ENCODE results near the gene MTCL1.

MTCL1 gene

DNA sequence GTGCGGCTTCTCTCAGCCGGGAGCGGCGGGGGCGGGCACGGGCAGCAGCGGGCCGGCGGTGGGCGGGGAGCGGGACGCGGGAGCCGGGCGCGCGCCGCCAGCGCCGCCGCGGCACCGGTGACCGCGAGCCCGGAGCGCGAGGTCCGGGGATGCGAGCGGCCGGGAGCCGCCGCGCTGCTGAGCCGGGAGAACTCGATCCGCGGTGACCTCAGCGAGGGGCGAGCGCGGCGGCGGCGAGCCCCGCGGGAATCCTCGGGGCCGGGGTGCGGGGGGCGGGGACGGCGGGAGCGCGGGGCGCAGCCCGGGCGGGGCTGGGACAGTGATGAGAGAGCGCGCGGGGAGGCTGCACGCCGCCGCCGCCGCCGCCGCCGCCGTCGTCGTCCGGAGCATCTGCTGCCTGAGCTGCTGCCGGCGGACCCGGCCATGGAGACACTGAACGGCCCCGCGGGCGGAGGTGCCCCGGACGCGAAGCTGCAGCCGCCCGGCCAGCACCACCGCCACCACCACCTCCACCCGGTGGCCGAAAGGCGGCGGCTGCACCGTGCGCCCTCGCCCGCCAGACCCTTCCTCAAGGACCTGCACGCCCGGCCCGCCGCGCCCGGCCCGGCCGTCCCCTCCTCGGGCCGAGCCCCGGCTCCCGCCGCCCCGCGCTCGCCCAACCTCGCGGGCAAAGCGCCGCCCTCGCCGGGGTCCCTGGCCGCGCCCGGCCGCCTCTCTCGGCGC, at the start of gene MTCL1:
MTCL1 (plus strand) TSS at position 319 of the 723 bp plus-strand sequence; CDS start at position 424, 105 bp downstream.
- H3K9ac ChIP-seq (ENCODE audit: low read depth, low read length): peak within 1 kb of the TSS; percentile 59

DNA sequence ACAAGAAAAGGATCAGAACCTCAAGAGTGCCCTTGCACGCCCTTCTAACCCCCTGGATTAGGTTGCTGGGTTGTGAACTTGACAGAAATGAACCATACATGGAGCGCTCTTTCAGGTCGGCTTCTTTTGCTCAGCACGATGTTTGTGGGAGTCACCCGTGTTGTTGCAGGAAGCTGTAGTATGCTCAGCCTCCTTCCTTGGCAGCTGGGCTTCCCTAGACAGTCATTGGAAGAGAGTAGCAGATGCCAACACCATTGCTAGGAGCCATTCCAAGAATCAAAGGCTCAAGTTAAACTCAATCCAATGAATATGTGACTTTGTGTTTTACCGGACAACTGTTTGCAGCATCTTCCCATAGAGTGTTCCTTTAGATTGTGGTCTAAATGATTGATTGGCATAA, 49.1 kb upstream of the MTCL1 start:
- Histone ChIP-seq H3K36me3 (ENCODE audit: insufficient read depth, low read length) (no peaks in the 10 kb centered on the region), H3K9me3 (ENCODE audit: control insufficient read depth, insufficient read depth, low read length) (no peaks in the 10 kb centered on the region), H3K4me1 (ENCODE audit: insufficient read depth, low read length) (peaks cover 8% of the 10 kb centered on the region), H3K9ac (ENCODE audit: low read depth, low read length) (no peak overlapping the region)

More for the DNA sequence above, at the start of gene MTCL1:
- H3K36me3 ChIP-seq (ENCODE audit: insufficient read depth, low read length): 0 out of 2 replicates have a peak, but pooled peaks cover 3% of the 10 kb centered on the region
- H3K4me1 ChIP-seq (ENCODE audit: insufficient read depth, low read length): peaks cover 36% of the 10 kb centered on the region
- H3K9me3 ChIP-seq (ENCODE audit: control insufficient read depth, insufficient read depth, low read length): no peaks in the 10 kb centered on the region

DNA sequence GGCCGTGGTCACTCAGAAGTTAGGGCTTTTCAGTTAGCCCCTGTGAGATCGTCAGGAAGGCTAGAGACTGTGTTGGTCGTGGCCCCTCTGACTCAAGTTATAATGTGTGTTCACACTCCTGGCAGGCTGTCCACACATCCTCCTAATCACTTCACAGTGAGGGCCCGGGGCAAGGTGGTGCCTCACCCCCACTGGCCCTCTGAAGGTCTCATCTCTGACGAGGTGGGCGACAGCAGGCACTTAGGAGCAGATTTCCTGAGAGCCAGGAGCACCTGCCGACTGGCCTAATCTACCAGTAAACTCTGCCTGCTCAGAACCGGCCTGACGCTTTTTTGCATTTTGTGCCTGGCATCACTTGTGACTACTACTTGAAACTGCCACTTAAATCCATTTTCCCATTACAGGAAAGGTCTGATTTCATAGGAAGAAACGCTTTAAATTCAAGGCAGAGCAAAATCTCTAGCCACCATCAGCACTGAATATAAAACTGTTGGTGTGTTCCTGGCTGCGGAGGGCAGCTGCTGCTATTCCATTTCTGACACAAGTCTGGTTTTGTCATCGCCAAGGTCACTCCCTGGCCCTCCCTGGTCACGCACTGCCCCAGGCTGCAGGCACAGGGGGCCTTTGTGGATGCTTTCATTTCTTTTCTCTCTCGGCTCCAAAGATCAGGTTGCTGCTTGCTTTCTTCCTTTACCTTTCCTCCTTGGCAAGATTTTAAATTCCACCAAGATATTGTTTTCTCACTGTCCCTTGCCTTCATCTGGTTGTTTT, 48.1 kb upstream of the MTCL1 start:
- no peaks in the 10 kb centered on the region for H3K9me3 ChIP-seq (ENCODE audit: control insufficient read depth, insufficient read depth, low read length)
- H3K4me1 ChIP-seq (ENCODE audit: insufficient read depth, low read length): peaks cover 10% of the 10 kb centered on the region
- H3K36me3 ChIP-seq (ENCODE audit: insufficient read depth, low read length): no peaks in the 10 kb centered on the region
- no peak overlapping the region for H3K9ac ChIP-seq (ENCODE audit: low read depth, low read length)

DNA sequence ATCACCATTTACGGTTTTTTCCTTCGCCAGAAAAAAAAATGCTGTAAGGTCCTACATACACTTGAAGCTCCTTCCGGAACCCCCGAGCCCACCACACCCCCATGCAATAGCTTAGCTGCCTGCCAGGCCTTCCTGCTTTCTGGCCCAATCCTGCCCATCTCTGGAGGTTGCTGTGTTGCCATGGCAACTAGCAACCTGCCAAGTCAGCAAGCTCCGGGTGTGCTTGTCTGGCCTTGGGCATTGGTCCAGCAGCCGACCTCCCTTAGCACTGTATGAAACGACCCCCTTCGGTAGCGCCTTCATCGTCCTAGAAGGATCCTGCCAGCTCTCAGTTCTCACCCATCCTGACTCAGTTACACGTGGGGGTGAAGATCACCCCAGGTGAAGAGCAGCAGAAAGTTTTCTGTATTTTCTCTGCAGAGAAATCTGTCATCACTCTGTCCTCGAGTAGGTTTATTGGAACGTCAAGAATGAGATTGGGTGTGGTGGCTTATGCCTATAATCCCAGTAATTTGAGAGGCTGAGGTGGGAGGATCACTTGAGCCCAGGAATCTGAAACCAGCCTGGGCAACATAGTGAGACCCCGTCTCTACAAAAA, 47.4 kb upstream of the MTCL1 start:
- Histone ChIP-seq H3K9me3 (ENCODE audit: control insufficient read depth, insufficient read depth, low read length) (no peaks in the 10 kb centered on the region), H3K9ac (ENCODE audit: low read depth, low read length) (no peak overlapping the region), H3K4me1 (ENCODE audit: insufficient read depth, low read length) (peaks cover 16% of the 10 kb centered on the region), H3K36me3 (ENCODE audit: insufficient read depth, low read length) (no peaks in the 10 kb centered on the region)

DNA sequence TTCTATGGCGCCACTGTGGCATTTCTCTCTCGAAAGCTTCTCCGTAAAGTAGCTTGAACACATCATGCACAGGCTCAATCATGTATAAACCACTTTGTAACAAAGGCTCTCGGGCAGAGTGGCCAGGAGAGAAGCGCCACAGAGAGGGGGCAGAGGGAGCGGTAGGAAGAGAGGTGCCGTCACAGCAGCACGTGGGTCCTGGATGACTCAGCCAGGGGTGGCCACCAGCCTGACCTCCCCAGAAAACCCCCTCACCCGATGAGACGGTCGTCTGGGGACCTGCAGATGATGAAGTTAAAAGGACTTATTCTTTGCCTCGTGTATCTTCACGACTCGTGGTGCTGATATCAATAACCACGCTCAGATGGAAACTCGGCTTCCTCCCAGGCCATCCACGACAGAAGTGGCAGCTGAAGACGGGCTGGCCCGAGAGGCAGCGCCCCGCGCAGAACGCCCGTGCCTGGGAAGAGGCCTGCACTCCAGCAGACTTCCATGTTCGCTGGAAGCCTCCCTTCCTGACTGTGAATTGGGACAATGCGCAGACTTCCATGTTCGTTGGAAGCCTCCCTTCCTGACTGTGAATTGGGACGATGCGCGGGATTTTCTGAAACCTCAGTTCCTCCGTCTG, 46.4 kb upstream of the MTCL1 start:
- H3K9ac ChIP-seq (ENCODE audit: low read depth, low read length): no peak overlapping the region
- H3K4me1 ChIP-seq (ENCODE audit: insufficient read depth, low read length): peaks cover 20% of the 10 kb centered on the region
- H3K36me3 ChIP-seq (ENCODE audit: insufficient read depth, low read length): no peaks in the 10 kb centered on the region
- H3K9me3 ChIP-seq (ENCODE audit: control insufficient read depth, insufficient read depth, low read length): no peaks in the 10 kb centered on the region

DNA sequence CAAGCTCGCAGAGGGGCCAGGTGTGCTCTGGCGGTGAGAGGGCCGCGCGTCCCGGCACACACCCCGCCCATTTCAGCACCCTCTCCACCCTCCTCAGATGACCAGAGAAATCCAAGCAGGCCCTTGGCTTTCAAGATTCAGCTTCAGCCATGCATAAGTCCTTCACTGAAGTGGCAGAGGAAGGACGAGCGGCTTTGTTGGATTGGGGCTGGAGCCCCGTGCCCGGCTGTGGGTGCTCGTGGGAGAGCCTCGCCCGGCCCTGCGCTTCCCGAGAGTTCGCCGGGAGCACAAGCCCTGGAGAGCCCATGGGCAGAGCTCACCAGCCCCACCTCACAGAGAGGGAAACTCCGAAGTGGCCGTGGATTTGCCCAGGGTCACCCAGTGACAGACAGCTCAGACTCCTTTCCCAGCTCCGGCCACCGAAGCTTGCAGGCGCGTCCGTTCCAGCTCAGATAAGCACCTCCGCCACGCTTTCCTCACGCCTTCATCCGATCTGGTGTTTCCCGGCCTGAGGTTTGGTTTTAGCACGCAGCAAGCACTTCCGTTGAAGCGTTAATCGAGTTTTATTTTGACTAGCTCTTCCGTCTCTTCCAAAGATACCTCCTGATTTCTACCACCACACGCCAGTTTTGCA, 45.6 kb upstream of the MTCL1 start:
- Histone ChIP-seq H3K36me3 (ENCODE audit: insufficient read depth, low read length) (no peaks in the 10 kb centered on the region), H3K9me3 (ENCODE audit: control insufficient read depth, insufficient read depth, low read length) (no peaks in the 10 kb centered on the region), H3K4me1 (ENCODE audit: insufficient read depth, low read length) (peaks cover 20% of the 10 kb centered on the region), H3K9ac (ENCODE audit: low read depth, low read length) (no peak overlapping the region)

DNA sequence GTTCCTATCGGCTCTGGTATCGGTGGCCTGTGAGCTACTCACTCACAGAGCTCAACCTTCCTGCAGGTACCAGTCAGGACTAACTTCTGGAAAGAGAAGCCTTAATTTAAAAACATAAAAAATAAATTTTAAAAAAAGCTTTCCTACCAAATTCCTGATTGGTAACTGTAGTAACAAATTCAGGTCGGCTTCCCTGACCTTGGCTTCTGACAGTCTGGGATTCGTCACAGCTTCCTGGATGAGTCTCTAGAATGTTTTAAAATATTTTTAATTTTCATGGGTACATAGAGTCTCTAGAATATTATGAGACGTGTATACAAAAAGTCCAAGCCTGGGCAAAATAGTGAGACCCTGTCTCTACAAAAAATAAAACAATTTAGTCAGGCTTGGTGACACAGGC, 45.0 kb upstream of the MTCL1 start:
- no peaks in the 10 kb centered on the region for H3K9me3 ChIP-seq (ENCODE audit: control insufficient read depth, insufficient read depth, low read length)
- no peaks in the 10 kb centered on the region for H3K36me3 ChIP-seq (ENCODE audit: insufficient read depth, low read length)
- peaks cover 25% of the 10 kb centered on the region for H3K4me1 ChIP-seq (ENCODE audit: insufficient read depth, low read length)
- no peak overlapping the region for H3K9ac ChIP-seq (ENCODE audit: low read depth, low read length)

DNA sequence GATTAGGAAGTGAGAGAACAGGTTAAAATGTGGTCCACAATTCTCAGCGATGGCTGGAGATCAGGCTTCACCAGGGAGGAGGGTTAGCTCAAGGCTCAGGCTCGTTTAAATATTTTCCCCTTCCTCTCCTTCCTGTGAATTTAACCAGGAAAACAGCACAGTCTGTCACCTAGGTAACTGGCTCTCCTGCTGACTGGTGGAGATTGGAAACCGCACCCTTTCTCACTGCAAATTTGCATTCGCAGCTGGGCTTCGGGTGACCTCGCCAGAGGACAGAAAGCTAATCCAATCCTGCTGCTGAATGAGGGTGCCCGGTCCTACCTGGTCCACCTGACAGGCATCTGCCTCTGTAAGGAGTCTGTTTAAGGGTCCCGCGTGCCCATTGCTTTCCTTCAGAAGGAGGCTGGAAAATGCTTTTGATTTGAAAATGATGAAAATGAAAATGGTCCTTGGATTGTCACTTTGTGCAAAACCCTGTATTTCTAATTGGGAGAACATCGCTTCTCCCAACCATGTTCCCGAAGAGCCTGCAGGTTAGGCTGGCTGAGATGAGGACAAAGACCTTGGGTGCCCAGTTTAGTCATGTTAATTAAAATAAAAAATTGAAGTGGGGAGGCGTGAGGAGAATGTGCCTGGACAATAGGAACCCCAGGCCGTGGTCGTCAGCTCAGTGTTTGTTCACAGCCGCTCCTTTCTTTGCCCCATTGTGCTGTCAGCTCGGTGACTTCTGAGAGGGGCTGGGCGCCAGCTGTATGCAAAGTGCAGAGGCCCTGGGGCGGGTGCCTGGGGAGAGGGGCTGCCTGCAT, 43.4 kb upstream of the MTCL1 start:
- H3K9ac ChIP-seq (ENCODE audit: low read depth, low read length): peak overlapping the region; percentile 14; the same call in 1 of the 2 replicates
- H3K36me3 ChIP-seq (ENCODE audit: insufficient read depth, low read length): no peaks in the 10 kb centered on the region
- no peaks in the 10 kb centered on the region for H3K9me3 ChIP-seq (ENCODE audit: control insufficient read depth, insufficient read depth, low read length)
- H3K4me1 ChIP-seq (ENCODE audit: insufficient read depth, low read length): peaks cover 29% of the 10 kb centered on the region

DNA sequence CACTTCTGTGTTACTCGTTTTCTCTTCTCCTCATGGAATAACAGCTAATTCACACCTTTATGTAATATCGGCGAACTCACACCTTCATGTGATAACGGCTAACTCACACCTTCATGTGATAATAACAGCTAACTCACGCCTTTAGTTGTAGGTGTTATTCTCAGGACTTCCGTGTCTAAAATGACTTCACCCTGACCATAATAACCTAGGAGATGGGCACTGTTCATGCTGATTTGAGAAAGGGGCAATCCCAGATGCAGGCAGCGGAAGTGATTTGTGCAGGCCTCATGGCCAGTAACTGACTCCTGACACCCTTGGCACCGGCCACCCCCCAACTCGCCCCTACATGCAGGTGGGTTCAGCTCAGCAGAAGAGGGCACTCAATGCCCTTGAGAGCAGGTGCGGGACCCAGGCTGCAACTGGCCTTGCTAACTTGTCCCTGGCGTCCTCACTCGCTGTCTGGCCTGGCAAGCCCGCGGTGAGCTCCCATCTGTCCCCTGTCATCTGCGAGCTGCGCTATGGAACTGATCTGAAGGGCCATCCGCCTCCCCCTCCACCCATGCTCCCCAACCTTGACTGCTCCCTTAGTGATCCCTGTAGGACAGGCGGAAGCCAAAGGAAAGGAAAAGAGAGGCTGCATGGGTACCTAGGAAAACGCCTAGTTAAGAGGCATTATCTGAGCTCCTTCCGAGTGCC, 42.6 kb upstream of the MTCL1 start:
- no peak overlapping the region for H3K9ac ChIP-seq (ENCODE audit: low read depth, low read length)
- no peaks in the 10 kb centered on the region for H3K9me3 ChIP-seq (ENCODE audit: control insufficient read depth, insufficient read depth, low read length)
- peaks cover 25% of the 10 kb centered on the region for H3K4me1 ChIP-seq (ENCODE audit: insufficient read depth, low read length)
- no peaks in the 10 kb centered on the region for H3K36me3 ChIP-seq (ENCODE audit: insufficient read depth, low read length)

DNA sequence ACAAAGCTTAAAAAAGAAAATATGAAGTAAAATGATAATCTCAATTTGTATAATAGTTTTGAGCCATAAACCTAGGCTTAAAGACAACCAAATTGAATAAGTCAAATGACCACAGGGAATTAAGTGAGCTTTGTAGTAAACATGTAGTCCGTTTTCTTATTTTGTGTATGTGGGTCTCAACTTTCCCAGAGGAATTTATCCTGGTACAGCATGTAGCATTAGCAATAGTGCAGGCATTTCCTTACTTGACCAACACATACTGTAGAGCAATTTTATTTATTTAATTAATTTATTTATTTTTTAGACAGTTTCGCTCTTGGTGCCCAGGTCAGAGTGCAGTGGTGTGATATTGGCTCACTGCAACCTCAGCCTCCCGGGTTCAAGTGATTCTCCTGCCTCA, 37.5 kb upstream of the MTCL1 start:
- no peaks in the 10 kb centered on the region for H3K36me3 ChIP-seq (ENCODE audit: insufficient read depth, low read length)
- H3K9me3 ChIP-seq (ENCODE audit: control insufficient read depth, insufficient read depth, low read length): no peaks in the 10 kb centered on the region
- H3K9ac ChIP-seq (ENCODE audit: low read depth, low read length): no peak overlapping the region
- H3K4me1 ChIP-seq (ENCODE audit: insufficient read depth, low read length): peaks cover 27% of the 10 kb centered on the region

DNA sequence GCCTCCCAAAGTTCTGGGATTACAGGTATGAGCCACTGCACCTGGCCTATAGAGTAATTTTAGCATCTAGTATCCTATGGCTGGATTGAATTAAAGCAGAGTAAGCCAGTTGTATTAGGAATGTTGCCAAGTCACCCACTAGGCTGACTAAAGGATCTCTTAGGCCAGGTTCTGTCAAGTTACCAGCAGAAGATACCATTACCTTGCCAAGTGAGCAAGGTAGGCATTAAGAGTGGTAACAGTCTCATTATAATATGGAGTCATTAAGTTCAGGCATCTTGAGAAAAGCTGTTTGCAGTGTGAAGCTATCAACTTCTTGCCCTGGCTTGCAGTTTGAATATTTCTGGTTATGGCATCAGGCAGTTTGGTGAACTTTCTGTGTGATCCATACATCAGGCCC, 37.0 kb upstream of the MTCL1 start:
- Histone ChIP-seq H3K36me3 (ENCODE audit: insufficient read depth, low read length) (no peaks in the 10 kb centered on the region), H3K9me3 (ENCODE audit: control insufficient read depth, insufficient read depth, low read length) (no peaks in the 10 kb centered on the region), H3K9ac (ENCODE audit: low read depth, low read length) (no peak overlapping the region), H3K4me1 (ENCODE audit: insufficient read depth, low read length) (peaks cover 24% of the 10 kb centered on the region)

DNA sequence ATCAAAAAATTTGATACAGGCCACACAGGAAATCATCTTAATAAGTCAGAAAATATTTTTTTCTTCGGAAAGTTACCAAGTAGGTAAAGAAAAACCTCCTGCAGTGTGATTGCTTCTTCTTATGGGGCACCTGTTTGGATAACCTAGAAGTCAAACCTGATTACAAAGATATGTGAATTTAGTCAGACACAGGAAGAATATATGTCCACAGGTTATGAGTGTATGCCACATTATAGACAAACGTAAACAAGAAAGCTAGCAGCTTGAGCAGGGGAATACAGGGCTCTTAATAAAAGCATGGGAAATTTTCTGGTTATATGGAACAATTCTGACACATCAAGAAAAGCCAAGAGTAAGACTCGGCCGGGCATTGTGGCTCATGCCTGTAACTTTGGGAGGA, 35.8 kb upstream of the MTCL1 start:
- H3K9me3 ChIP-seq (ENCODE audit: control insufficient read depth, insufficient read depth, low read length): no peaks in the 10 kb centered on the region
- H3K36me3 ChIP-seq (ENCODE audit: insufficient read depth, low read length): no peaks in the 10 kb centered on the region
- H3K9ac ChIP-seq (ENCODE audit: low read depth, low read length): no peak overlapping the region
- H3K4me1 ChIP-seq (ENCODE audit: insufficient read depth, low read length): peaks cover 28% of the 10 kb centered on the region
